ENCODE measurements around the gene MAGEA9.
"Not testable (repeated sequence)": the region's sequence is repeated elsewhere in the genome, so short reads cannot be mapped to it uniquely, and the experiment has no call there.

The MAGEA9 gene

GRCh38 chrX:149777999-149778398, 3.7 kb upstream of the MAGEA9 start:
- not testable (repeated sequence) for H3K4me3 Mint-ChIP-seq; H3K27me3 Mint-ChIP-seq (ENCODE audit: low read depth); H3K9me3 Mint-ChIP-seq; H3K4me1 Mint-ChIP-seq (ENCODE audit: low read depth); DNase-seq (ENCODE audit: low spot score); H3K27ac Mint-ChIP-seq; H3K36me3 Mint-ChIP-seq (ENCODE audit: low read depth)

- not testable (repeated sequence) for DNase-seq (ENCODE audit: low spot score); H3K27ac Mint-ChIP-seq; H3K36me3 Mint-ChIP-seq (ENCODE audit: low read depth); H3K27me3 Mint-ChIP-seq (ENCODE audit: low read depth); H3K9me3 Mint-ChIP-seq; H3K4me3 Mint-ChIP-seq
- H3K4me1 Mint-ChIP-seq (ENCODE audit: low read depth) = peaks cover 23% of the 10 kb centered on the region
Measured at GRCh38 chrX:149795531-149795930, 13.8 kb downstream of the MAGEA9 start.

GRCh38 chrX:149799095-149799714, 17.5 kb downstream of the MAGEA9 start:
- Mint-ChIP-seq H3K27ac (no peak overlapping the region), H3K36me3 (ENCODE audit: low read depth) (no peaks in the 10 kb centered on the region), H3K27me3 (ENCODE audit: low read depth) (no peaks in the 10 kb centered on the region), H3K4me1 (ENCODE audit: low read depth) (peaks cover 23% of the 10 kb centered on the region), H3K4me3 (peak overlapping the region; percentile 8), H3K9me3 (no peaks in the 10 kb centered on the region)
- no peak for DNase-seq (ENCODE audit: low spot score)

GRCh38 chrX:149799938-149800337, 18.2 kb downstream of the MAGEA9 start:
- Mint-ChIP-seq H3K4me1 (ENCODE audit: low read depth) (peaks cover 23% of the 10 kb centered on the region), H3K27me3 (ENCODE audit: low read depth) (no peaks in the 10 kb centered on the region), H3K27ac (no peak overlapping the region), H3K4me3 (no peak overlapping the region), H3K9me3 (no peaks in the 10 kb centered on the region), H3K36me3 (ENCODE audit: low read depth) (no peaks in the 10 kb centered on the region)
- DNase-seq (ENCODE audit: low spot score) = no peak

- DNase-seq (ENCODE audit: low spot score) = no peak
- no peak overlapping the region for H3K27ac Mint-ChIP-seq
Measured at GRCh38 chrX:149803458-149804062, 21.8 kb downstream of the MAGEA9 start.

GRCh38 chrX:149804102-149804501, 22.4 kb downstream of the MAGEA9 start:
- no peaks in the 10 kb centered on the region for H3K36me3 Mint-ChIP-seq (ENCODE audit: low read depth)
- peaks cover 10% of the 10 kb centered on the region for H3K4me1 Mint-ChIP-seq (ENCODE audit: low read depth)
- H3K4me3 Mint-ChIP-seq = no peak overlapping the region
- DNase-seq (ENCODE audit: low spot score) = no peak
- no peak overlapping the region for H3K27ac Mint-ChIP-seq
- H3K27me3 Mint-ChIP-seq (ENCODE audit: low read depth) = no peaks in the 10 kb centered on the region
- H3K9me3 Mint-ChIP-seq = no peaks in the 10 kb centered on the region

More at GRCh38 chrX:149803458-149804062, 21.8 kb downstream of the MAGEA9 start:
- Mint-ChIP-seq H3K27me3 (ENCODE audit: low read depth) (no peaks in the 10 kb centered on the region), H3K4me3 (no peak overlapping the region), H3K36me3 (ENCODE audit: low read depth) (no peaks in the 10 kb centered on the region), H3K4me1 (ENCODE audit: low read depth) (peaks cover 11% of the 10 kb centered on the region), H3K9me3 (no peaks in the 10 kb centered on the region)

- Mint-ChIP-seq H3K36me3 (ENCODE audit: low read depth) (no peaks in the 10 kb centered on the region), H3K4me3 (no peak overlapping the region), H3K27me3 (ENCODE audit: low read depth) (peaks cover 2% of the 10 kb centered on the region), H3K27ac (no peak overlapping the region), H3K9me3 (no peaks in the 10 kb centered on the region), H3K4me1 (ENCODE audit: low read depth) (no peaks in the 10 kb centered on the region)
- DNase-seq (ENCODE audit: low spot score) = no peak
Measured at GRCh38 chrX:149807747-149808458, 26.2 kb downstream of the MAGEA9 start.

GRCh38 chrX:149818652-149819051, 36.9 kb downstream of the MAGEA9 start:
- Mint-ChIP-seq H3K4me1 (ENCODE audit: low read depth) (peaks cover 3% of the 10 kb centered on the region), H3K4me3 (no peak overlapping the region), H3K27ac (no peak overlapping the region), H3K9me3 (no peaks in the 10 kb centered on the region), H3K27me3 (ENCODE audit: low read depth) (peaks cover 18% of the 10 kb centered on the region), H3K36me3 (ENCODE audit: low read depth) (no peaks in the 10 kb centered on the region)
- no peak for DNase-seq (ENCODE audit: low spot score)

GRCh38 chrX:149819371-149819770, 37.6 kb downstream of the MAGEA9 start:
- Mint-ChIP-seq H3K36me3 (ENCODE audit: low read depth) (no peaks in the 10 kb centered on the region), H3K27me3 (ENCODE audit: low read depth) (peaks cover 15% of the 10 kb centered on the region), H3K4me3 (no peak overlapping the region), H3K4me1 (ENCODE audit: low read depth) (peaks cover 3% of the 10 kb centered on the region), H3K27ac (no peak overlapping the region), H3K9me3 (no peaks in the 10 kb centered on the region)
- no peak for DNase-seq (ENCODE audit: low spot score)

- no peak for DNase-seq (ENCODE audit: low spot score)
- Mint-ChIP-seq H3K4me3 (no peak overlapping the region), H3K27ac (no peak overlapping the region), H3K27me3 (ENCODE audit: low read depth) (peaks cover 13% of the 10 kb centered on the region), H3K9me3 (no peaks in the 10 kb centered on the region), H3K4me1 (ENCODE audit: low read depth) (peaks cover 19% of the 10 kb centered on the region), H3K36me3 (ENCODE audit: low read depth) (no peaks in the 10 kb centered on the region)
Measured at GRCh38 chrX:149825424-149825823, 43.7 kb downstream of the MAGEA9 start.

GRCh38 chrX:149827254-149827653, 45.5 kb downstream of the MAGEA9 start:
- Mint-ChIP-seq H3K4me1 (ENCODE audit: low read depth) (peaks cover 20% of the 10 kb centered on the region), H3K9me3 (no peaks in the 10 kb centered on the region), H3K36me3 (ENCODE audit: low read depth) (no peaks in the 10 kb centered on the region), H3K27ac (peak overlapping the region; percentile 47), H3K27me3 (ENCODE audit: low read depth) (peaks cover 15% of the 10 kb centered on the region), H3K4me3 (no peak overlapping the region)
- no peak for DNase-seq (ENCODE audit: low spot score)

- Mint-ChIP-seq H3K4me3 (peak overlapping the region; percentile 85), H3K4me1 (ENCODE audit: low read depth) (peaks cover 20% of the 10 kb centered on the region), H3K27me3 (ENCODE audit: low read depth) (peaks cover 9% of the 10 kb centered on the region), H3K9me3 (no peaks in the 10 kb centered on the region), H3K27ac (peak overlapping the region; percentile 88), H3K36me3 (ENCODE audit: low read depth) (no peaks in the 10 kb centered on the region)
- peak; percentile 16 for DNase-seq (ENCODE audit: low spot score)
Measured at GRCh38 chrX:149829751-149830191, 48.0 kb downstream of the MAGEA9 start.

GRCh38 chrX:149830192-149830873, 48.6 kb downstream of the MAGEA9 start:
- no peaks in the 10 kb centered on the region for H3K9me3 Mint-ChIP-seq
- H3K4me1 Mint-ChIP-seq (ENCODE audit: low read depth) = peaks cover 20% of the 10 kb centered on the region
- H3K27me3 Mint-ChIP-seq (ENCODE audit: low read depth) = peaks cover 6% of the 10 kb centered on the region
- H3K36me3 Mint-ChIP-seq (ENCODE audit: low read depth) = no peaks in the 10 kb centered on the region
- DNase-seq (ENCODE audit: low spot score) = peak; percentile 5
- H3K27ac Mint-ChIP-seq = peak overlapping the region; percentile 88
- H3K4me3 Mint-ChIP-seq = peak overlapping the region; percentile 85

- Mint-ChIP-seq H3K9me3 (no peaks in the 10 kb centered on the region), H3K27me3 (ENCODE audit: low read depth) (peaks cover 6% of the 10 kb centered on the region), H3K36me3 (ENCODE audit: low read depth) (no peaks in the 10 kb centered on the region), H3K27ac (no peak overlapping the region), H3K4me1 (ENCODE audit: low read depth) (peaks cover 20% of the 10 kb centered on the region), H3K4me3 (no peak overlapping the region)
- DNase-seq (ENCODE audit: low spot score) = no peak
Measured at GRCh38 chrX:149831473-149831872, 49.7 kb downstream of the MAGEA9 start.

Data from T-helper 2 cell treated with Interferon-gamma antibody and Interleukin-4, amounts not matched to agents 5 μg/mL and 100 μg/mL, for 36 hours (primary cell).